GM21423 (cell line): Measurements from ENCODE around the gene QRFPR.
"Not testable (repeated sequence)": the region's sequence is repeated elsewhere in the genome, so short reads cannot be mapped to it uniquely, and the experiment has no call there.

Source experiments
- ATAC-seq: cut with Tn5 transposase; IDR thresholded peaks from one replicate; pipeline ENCODE4 v1.9.1; 2021; ENCODE audit warnings: mild to moderate bottlenecking, moderate library complexity; ENCODE audit not compliant: unreplicated experiment

QRFPR gene

DNA sequence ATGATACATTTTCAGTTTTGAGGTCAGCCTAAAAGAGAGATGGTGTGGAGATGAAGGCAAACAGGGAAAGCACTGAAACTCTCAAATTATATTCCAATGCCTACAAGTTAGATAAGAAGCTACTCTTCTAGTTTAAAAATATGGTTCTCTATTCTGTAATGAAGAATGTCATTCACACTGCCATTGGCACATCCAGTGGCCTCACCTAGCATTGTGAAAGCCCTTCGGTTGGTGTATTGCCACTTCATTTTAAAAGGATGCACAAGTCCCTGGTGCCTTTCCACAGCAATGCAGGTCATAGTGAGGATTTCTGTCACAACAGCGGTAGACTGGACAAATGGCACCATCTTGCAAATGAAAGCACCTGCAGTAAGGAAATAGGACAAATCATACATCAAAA, 40.6 kb downstream of the QRFPR start:
- ATAC-seq, result no peak

DNA sequence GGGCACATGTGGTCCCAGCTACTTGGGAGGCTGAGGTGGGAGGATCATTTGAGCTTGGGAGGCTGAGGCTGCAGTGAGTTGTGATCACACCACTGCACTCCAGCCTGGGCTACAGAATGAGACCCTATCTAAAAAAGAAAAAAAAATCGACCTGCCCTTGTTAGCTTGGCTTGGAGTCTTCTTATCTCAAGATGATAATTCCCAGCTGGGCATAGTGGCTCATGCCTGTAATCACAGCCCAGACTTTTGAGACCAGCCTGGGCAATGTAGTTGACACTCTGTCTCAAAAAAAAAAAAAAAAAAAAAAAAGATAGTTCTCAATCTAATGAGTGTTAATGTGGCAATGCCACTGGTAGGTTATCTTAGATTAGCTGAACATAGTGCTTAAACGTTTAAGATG, 41.0 kb downstream of the QRFPR start:
- no peak for ATAC-seq

DNA sequence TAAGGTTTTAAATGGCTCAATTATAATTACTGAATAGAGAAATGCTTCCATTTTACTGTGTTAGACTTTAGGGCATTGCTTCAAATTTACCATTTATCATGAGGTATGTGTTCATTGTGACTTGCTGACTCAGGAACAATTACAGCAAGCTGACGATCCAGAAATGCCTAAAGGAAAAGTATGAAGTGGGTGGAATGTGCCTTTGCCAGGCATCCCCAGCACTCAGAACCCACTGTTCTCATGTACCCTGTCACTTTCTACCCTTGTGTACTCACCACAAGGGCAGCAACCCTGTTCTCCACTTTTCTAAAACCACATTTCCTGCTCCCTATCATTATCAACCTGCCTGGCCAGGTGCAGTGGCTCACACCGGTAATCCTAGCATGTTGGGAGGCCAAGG, 41.5 kb downstream of the QRFPR start:
- ATAC-seq, result no peak

- ATAC-seq, result no peak
Observed at GRCh38 chr4:121338518-121338917, 42.3 kb downstream of the QRFPR start.

DNA sequence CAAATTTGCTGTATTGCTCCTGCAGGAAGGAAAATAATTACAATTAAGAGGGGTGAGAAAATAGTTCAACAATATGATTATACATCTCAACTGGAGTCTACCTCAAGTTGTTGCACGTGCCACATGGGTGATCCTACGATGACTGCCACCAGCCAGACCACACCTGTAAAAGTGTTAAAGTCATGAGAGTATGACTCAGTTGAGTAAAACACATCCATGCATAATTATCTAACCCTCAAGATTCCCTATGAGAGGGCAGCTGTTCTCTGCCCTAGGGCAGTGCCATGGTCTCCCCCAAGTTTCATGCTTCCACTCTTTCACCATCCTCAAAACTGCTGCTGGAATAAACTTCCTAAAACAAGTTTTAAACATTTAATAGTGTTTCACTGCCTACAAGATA, 44.1 kb downstream of the QRFPR start:
- ATAC-seq, result no peak

DNA sequence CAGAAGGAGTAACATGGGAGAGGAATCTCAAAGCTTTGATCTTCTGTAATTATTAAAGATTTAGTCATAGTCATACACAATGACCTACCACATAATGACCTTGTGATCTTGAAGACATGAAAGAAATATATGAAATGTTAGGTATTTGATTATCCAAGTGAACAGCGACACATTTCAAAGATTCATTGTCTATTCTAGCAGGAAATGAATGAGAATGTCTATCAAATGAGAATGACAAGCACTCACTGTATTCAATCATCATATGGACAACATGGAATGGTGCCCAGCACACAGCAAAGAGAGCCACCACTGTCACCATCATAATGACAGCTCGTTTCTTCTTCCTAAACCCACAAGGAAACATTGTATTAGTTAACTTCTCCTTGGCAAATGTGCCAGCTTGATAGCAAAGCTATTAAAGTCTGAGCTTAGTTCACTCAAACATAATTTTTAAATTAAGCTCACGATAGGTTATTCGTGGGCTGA, 50.6 kb downstream of the QRFPR start:
- ATAC-seq, result no peak

GRCh38 chr4:121326597-121326996, 54.2 kb downstream of the QRFPR start:
- no peak for ATAC-seq

DNA sequence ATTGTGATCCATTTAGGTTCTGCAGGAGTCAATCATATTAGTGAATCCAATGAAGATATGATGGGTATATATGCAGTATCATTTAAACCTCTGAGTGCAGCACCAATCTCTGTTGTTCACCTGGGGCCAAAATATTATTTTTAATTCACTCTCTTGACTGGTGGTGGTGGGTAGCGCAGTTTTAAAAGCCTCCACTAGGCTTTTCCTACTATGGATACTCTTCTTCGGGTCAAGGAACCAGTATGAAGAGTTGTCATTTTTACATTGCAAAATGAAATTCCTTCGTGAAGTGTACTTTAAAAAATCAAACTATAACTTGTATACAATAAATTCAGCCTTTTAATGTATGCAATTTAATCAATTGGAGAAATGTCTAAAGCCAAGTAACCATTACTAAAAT, 56.5 kb downstream of the QRFPR start:
- ATAC-seq, result no peak

GRCh38 chr4:121321466-121321865, 59.4 kb downstream of the QRFPR start:
- ATAC-seq, result no peak

GRCh38 chr4:121316091-121316490, 64.7 kb downstream of the QRFPR start:
- ATAC-seq, result no peak

- not testable (repeated sequence) for ATAC-seq
Observed at GRCh38 chr4:121313430-121313829, 67.4 kb downstream of the QRFPR start.

- no peak for ATAC-seq
Observed at GRCh38 chr4:121308828-121309227, 72.0 kb downstream of the QRFPR start.

GRCh38 chr4:121308328-121308663, 72.5 kb downstream of the QRFPR start:
- ATAC-seq, result no peak

- peak; percentile 94 for ATAC-seq
Observed at GRCh38 chr4:121307445-121308327, 73.1 kb downstream of the QRFPR start.

DNA sequence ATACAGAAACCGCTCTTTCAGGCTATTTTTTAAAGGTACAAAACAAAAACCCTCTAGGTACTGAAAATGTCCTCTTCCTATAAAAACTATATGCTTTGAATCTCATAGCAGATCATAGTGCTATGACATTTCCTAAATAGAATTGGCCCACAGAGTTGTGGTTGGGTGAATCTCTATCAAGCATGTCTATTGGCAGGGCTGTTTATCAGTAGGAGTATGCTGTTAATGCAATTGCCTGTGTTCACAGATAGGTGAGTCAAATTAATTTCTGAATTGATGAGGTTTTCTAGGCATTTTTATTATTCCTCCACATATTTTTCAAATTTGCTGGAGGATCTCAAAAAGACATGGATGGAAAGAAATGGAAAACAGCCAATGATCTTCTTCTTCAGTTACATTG, 73.9 kb downstream of the QRFPR start:
- ATAC-seq, result peak; percentile 37

GRCh38 chr4:121304893-121305292, 75.9 kb downstream of the QRFPR start:
- no peak for ATAC-seq

- ATAC-seq, result no peak
Observed at GRCh38 chr4:121299367-121299766, 81.5 kb downstream of the QRFPR start.

- ATAC-seq, result no peak
Observed at GRCh38 chr4:121283319-121283718, 97.5 kb downstream of the QRFPR start.

- no peak for ATAC-seq
Observed at GRCh38 chr4:121280425-121280824, 100.4 kb downstream of the QRFPR start.

DNA sequence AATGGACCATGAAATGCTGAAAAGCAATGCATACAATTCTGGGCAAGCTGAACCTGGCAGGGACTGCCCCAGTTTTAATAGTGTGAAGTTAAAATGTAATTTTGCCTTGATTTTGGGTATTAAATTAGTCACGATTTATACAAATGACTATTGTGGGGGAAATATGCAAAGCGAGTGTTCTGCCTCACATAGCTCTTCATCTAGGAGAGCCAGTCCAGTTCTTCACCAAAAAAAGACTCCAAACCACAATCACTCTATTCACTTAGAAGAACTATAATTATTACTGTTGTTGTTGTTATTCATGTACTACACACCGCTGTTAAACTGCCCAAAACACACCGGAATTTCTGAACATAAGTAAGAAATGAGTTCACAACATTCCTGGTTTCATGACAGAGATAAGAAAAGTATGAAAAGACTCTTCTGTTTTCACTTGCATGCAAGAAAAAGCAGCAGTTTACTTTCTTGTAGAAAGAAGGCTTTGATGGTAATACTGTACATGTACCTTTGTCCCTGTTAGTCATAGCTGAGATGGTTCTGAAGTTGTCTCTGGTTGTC, 101.9 kb downstream of the QRFPR start:
- peak; percentile 87 for ATAC-seq
